ENCODE measurements around the gene HDAC4.
A peak's percentile ranks its signal among the peaks of the same experiment; 100 is the strongest.

HDAC4 gene

GRCh38 chr2:239440511-239440959, 39.7 kb upstream of the HDAC4 start:
- H3K4me1 ChIP-seq (ENCODE audit: control insufficient read depth in 1 of 2, insufficient read depth in 2 of 2, low read length in 2 of 2), result peaks cover 0 to 7% of the 10 kb centered on the region in 2 donors
- no peak overlapping the region for H3K27ac ChIP-seq (ENCODE audit: low read depth, low read length)
- H3K4me3 ChIP-seq (ENCODE audit: low read depth in 1 of 2, low read length in 2 of 2), result peak overlapping the region in 1 of 2 donors; percentile 43
- H3K27me3 ChIP-seq (ENCODE audit: control insufficient read depth in 1 of 2, insufficient read depth in 2 of 2, low read length in 2 of 2), result peaks cover 23 to 34% of the 10 kb centered on the region in 2 donors
- H3K9me3 ChIP-seq (ENCODE audit: control insufficient read depth in 1 of 2, low read length in 2 of 2), result no peaks in the 10 kb centered on the region
- no peaks in the 10 kb centered on the region for H3K36me3 ChIP-seq (ENCODE audit: control insufficient read depth in 1 of 2, insufficient read depth in 2 of 2, low read length in 2 of 2)
- H3K9ac ChIP-seq (ENCODE audit: low read depth in 1 of 2, low read length in 2 of 2), result no peak overlapping the region

- no peak overlapping the region for H3K9ac ChIP-seq (ENCODE audit: low read depth in 1 of 2, low read length in 2 of 2)
- no peak overlapping the region for H3K4me3 ChIP-seq (ENCODE audit: low read depth in 1 of 2, low read length in 2 of 2)
- H3K27ac ChIP-seq (ENCODE audit: low read depth, low read length), result no peak overlapping the region
- H3K36me3 ChIP-seq (ENCODE audit: control insufficient read depth in 1 of 2, insufficient read depth in 2 of 2, low read length in 2 of 2), result no peaks in the 10 kb centered on the region
- peaks cover 0 to 7% of the 10 kb centered on the region in 2 donors for H3K4me1 ChIP-seq (ENCODE audit: control insufficient read depth in 1 of 2, insufficient read depth in 2 of 2, low read length in 2 of 2)
- no peaks in the 10 kb centered on the region for H3K9me3 ChIP-seq (ENCODE audit: control insufficient read depth in 1 of 2, low read length in 2 of 2)
- peaks cover 23 to 34% of the 10 kb centered on the region in 2 donors for H3K27me3 ChIP-seq (ENCODE audit: control insufficient read depth in 1 of 2, insufficient read depth in 2 of 2, low read length in 2 of 2)
Measured at GRCh38 chr2:239439754-239440315, 39.0 kb upstream of the HDAC4 start.

GRCh38 chr2:239438995-239439753, 38.4 kb upstream of the HDAC4 start:
- H3K9ac ChIP-seq (ENCODE audit: low read depth in 1 of 2, low read length in 2 of 2), result no peak overlapping the region
- no peaks in the 10 kb centered on the region for H3K36me3 ChIP-seq (ENCODE audit: control insufficient read depth in 1 of 2, insufficient read depth in 2 of 2, low read length in 2 of 2)
- no peak overlapping the region for H3K4me3 ChIP-seq (ENCODE audit: low read depth in 1 of 2, low read length in 2 of 2)
- no peaks in the 10 kb centered on the region for H3K9me3 ChIP-seq (ENCODE audit: control insufficient read depth in 1 of 2, low read length in 2 of 2)
- H3K4me1 ChIP-seq (ENCODE audit: control insufficient read depth in 1 of 2, insufficient read depth in 2 of 2, low read length in 2 of 2), result peaks cover 0 to 7% of the 10 kb centered on the region in 2 donors
- H3K27me3 ChIP-seq (ENCODE audit: control insufficient read depth in 1 of 2, insufficient read depth in 2 of 2, low read length in 2 of 2), result peaks cover 23 to 31% of the 10 kb centered on the region in 2 donors
- no peak overlapping the region for H3K27ac ChIP-seq (ENCODE audit: low read depth, low read length)

GRCh38 chr2:239438368-239438767, 37.5 kb upstream of the HDAC4 start:
- Histone ChIP-seq H3K4me1 (ENCODE audit: control insufficient read depth in 1 of 2, insufficient read depth in 2 of 2, low read length in 2 of 2) (peaks cover 0 to 7% of the 10 kb centered on the region in 2 donors), H3K27me3 (ENCODE audit: control insufficient read depth in 1 of 2, insufficient read depth in 2 of 2, low read length in 2 of 2) (peaks cover 20 to 28% of the 10 kb centered on the region in 2 donors), H3K4me3 (ENCODE audit: low read depth in 1 of 2, low read length in 2 of 2) (no peak overlapping the region), H3K9ac (ENCODE audit: low read depth in 1 of 2, low read length in 2 of 2) (no peak overlapping the region), H3K36me3 (ENCODE audit: control insufficient read depth in 1 of 2, insufficient read depth in 2 of 2, low read length in 2 of 2) (no peaks in the 10 kb centered on the region), H3K9me3 (ENCODE audit: control insufficient read depth in 1 of 2, low read length in 2 of 2) (peaks cover 0 to 3% of the 10 kb centered on the region in 2 donors), H3K27ac (ENCODE audit: low read depth, low read length) (no peak overlapping the region)

GRCh38 chr2:239436669-239437335, 36.0 kb upstream of the HDAC4 start:
- Histone ChIP-seq H3K27me3 (ENCODE audit: control insufficient read depth in 1 of 2, insufficient read depth in 2 of 2, low read length in 2 of 2) (peaks cover 17 to 22% of the 10 kb centered on the region in 2 donors), H3K9ac (ENCODE audit: low read depth in 1 of 2, low read length in 2 of 2) (no peak overlapping the region), H3K4me1 (ENCODE audit: control insufficient read depth in 1 of 2, insufficient read depth in 2 of 2, low read length in 2 of 2) (peaks cover 0 to 7% of the 10 kb centered on the region in 2 donors), H3K4me3 (ENCODE audit: low read depth in 1 of 2, low read length in 2 of 2) (no peak overlapping the region), H3K36me3 (ENCODE audit: control insufficient read depth in 1 of 2, insufficient read depth in 2 of 2, low read length in 2 of 2) (no peaks in the 10 kb centered on the region), H3K9me3 (ENCODE audit: control insufficient read depth in 1 of 2, low read length in 2 of 2) (peaks cover 0 to 3% of the 10 kb centered on the region in 2 donors), H3K27ac (ENCODE audit: low read depth, low read length) (no peak overlapping the region)

GRCh38 chr2:239436076-239436475, 35.3 kb upstream of the HDAC4 start:
- no peaks in the 10 kb centered on the region for H3K36me3 ChIP-seq (ENCODE audit: control insufficient read depth in 1 of 2, insufficient read depth in 2 of 2, low read length in 2 of 2)
- H3K4me3 ChIP-seq (ENCODE audit: low read depth in 1 of 2, low read length in 2 of 2), result no peak overlapping the region
- peaks cover 17 to 22% of the 10 kb centered on the region in 2 donors for H3K27me3 ChIP-seq (ENCODE audit: control insufficient read depth in 1 of 2, insufficient read depth in 2 of 2, low read length in 2 of 2)
- peaks cover 0 to 3% of the 10 kb centered on the region in 2 donors for H3K4me1 ChIP-seq (ENCODE audit: control insufficient read depth in 1 of 2, insufficient read depth in 2 of 2, low read length in 2 of 2)
- H3K9ac ChIP-seq (ENCODE audit: low read depth in 1 of 2, low read length in 2 of 2), result no peak overlapping the region
- no peak overlapping the region for H3K27ac ChIP-seq (ENCODE audit: low read depth, low read length)
- H3K9me3 ChIP-seq (ENCODE audit: control insufficient read depth in 1 of 2, low read length in 2 of 2), result peaks cover 0 to 3% of the 10 kb centered on the region in 2 donors

GRCh38 chr2:239433777-239434403, 33.1 kb upstream of the HDAC4 start:
- Histone ChIP-seq H3K9ac (ENCODE audit: low read depth in 1 of 2, low read length in 2 of 2) (no peak overlapping the region), H3K4me3 (ENCODE audit: low read depth in 1 of 2, low read length in 2 of 2) (no peak overlapping the region), H3K27ac (ENCODE audit: low read depth, low read length) (no peak overlapping the region), H3K9me3 (ENCODE audit: control insufficient read depth in 1 of 2, low read length in 2 of 2) (peaks cover 0 to 3% of the 10 kb centered on the region in 2 donors), H3K4me1 (ENCODE audit: control insufficient read depth in 1 of 2, insufficient read depth in 2 of 2, low read length in 2 of 2) (no peaks in the 10 kb centered on the region), H3K36me3 (ENCODE audit: control insufficient read depth in 1 of 2, insufficient read depth in 2 of 2, low read length in 2 of 2) (no peaks in the 10 kb centered on the region), H3K27me3 (ENCODE audit: control insufficient read depth in 1 of 2, insufficient read depth in 2 of 2, low read length in 2 of 2) (peaks cover 0 to 3% of the 10 kb centered on the region in 2 donors)

GRCh38 chr2:239432174-239432573, 31.4 kb upstream of the HDAC4 start:
- H3K36me3 ChIP-seq (ENCODE audit: control insufficient read depth in 1 of 2, insufficient read depth in 2 of 2, low read length in 2 of 2), result no peaks in the 10 kb centered on the region
- H3K27ac ChIP-seq (ENCODE audit: low read depth, low read length), result no peak overlapping the region
- H3K27me3 ChIP-seq (ENCODE audit: control insufficient read depth in 1 of 2, insufficient read depth in 2 of 2, low read length in 2 of 2), result no peaks in the 10 kb centered on the region
- H3K9me3 ChIP-seq (ENCODE audit: control insufficient read depth in 1 of 2, low read length in 2 of 2), result peaks cover 0 to 3% of the 10 kb centered on the region in 2 donors
- no peak overlapping the region for H3K4me3 ChIP-seq (ENCODE audit: low read depth in 1 of 2, low read length in 2 of 2)
- no peaks in the 10 kb centered on the region for H3K4me1 ChIP-seq (ENCODE audit: control insufficient read depth in 1 of 2, insufficient read depth in 2 of 2, low read length in 2 of 2)
- no peak overlapping the region for H3K9ac ChIP-seq (ENCODE audit: low read depth in 1 of 2, low read length in 2 of 2)

- H3K36me3 ChIP-seq (ENCODE audit: control insufficient read depth in 1 of 2, insufficient read depth in 2 of 2, low read length in 2 of 2), result no peaks in the 10 kb centered on the region
- H3K27me3 ChIP-seq (ENCODE audit: control insufficient read depth in 1 of 2, insufficient read depth in 2 of 2, low read length in 2 of 2), result no peaks in the 10 kb centered on the region
- no peak overlapping the region for H3K9ac ChIP-seq (ENCODE audit: low read depth in 1 of 2, low read length in 2 of 2)
- H3K4me1 ChIP-seq (ENCODE audit: control insufficient read depth in 1 of 2, insufficient read depth in 2 of 2, low read length in 2 of 2), result no peaks in the 10 kb centered on the region
- peaks cover 0 to 3% of the 10 kb centered on the region in 2 donors for H3K9me3 ChIP-seq (ENCODE audit: control insufficient read depth in 1 of 2, low read length in 2 of 2)
- no peak overlapping the region for H3K27ac ChIP-seq (ENCODE audit: low read depth, low read length)
- H3K4me3 ChIP-seq (ENCODE audit: low read depth in 1 of 2, low read length in 2 of 2), result no peak overlapping the region
Measured at GRCh38 chr2:239431536-239431935, 30.7 kb upstream of the HDAC4 start.
